IgD-negative memory B cell (primary cell): ENCODE measurements around the gene RSRC1. TPM values are rescaled to one million over a fixed set of nuclear protein-coding genes. Genes with fewer than 3 reads are reported as not detected.

Source experiments
- H3K27ac Mint-ChIP-seq, 3 donors: one replicate each; pipeline ENCODE4 v1.8.0; 2020 to 2022; ENCODE audit warnings: mild to moderate bottlenecking in 3 of 3, mixed read lengths in 3 of 3, moderate library complexity in 1 of 3
- H3K27me3 Mint-ChIP-seq: one replicate; pipeline ENCODE4 v1.8.0; 2021; ENCODE audit warnings: mixed read lengths
- H3K36me3 Mint-ChIP-seq: one replicate; pipeline ENCODE4 v1.8.0; 2020; ENCODE audit warnings: mild to moderate bottlenecking, mixed read lengths
- H3K4me1 Mint-ChIP-seq, 3 donors: one replicate each; pipeline ENCODE4 v1.8.0; 2020 to 2022; ENCODE audit warnings: mixed read lengths in 3 of 3, mild to moderate bottlenecking in 1 of 3
- H3K4me3 Mint-ChIP-seq, 4 donors: one replicate each; pipeline ENCODE4 v1.8.0; 2020 to 2022; ENCODE audit warnings: mild to moderate bottlenecking in 4 of 4, mixed read lengths in 4 of 4, moderate library complexity in 3 of 4
- H3K9me3 Mint-ChIP-seq, 3 donors: one replicate each; pipeline ENCODE4 v1.8.0; 2020 to 2021; ENCODE audit warnings: mixed read lengths in 3 of 3, mild to moderate bottlenecking in 1 of 3
- polyA plus RNA-seq: library from polyadenylated mRNA; unstranded; fragments of 300-500 nt; fragmentation: Illumina TruSeq; gene quantifications from one replicate; pipeline ENCODE4 v1.2.3, GENCODE V29; 2021

RSRC1 gene
- polyA plus RNA-seq, 1 donor from 2014 or later = 42.3 TPM

- H3K4me3 Mint-ChIP-seq = no peak overlapping the region
- H3K4me1 Mint-ChIP-seq = peaks cover 0 to 5% (median under 1%) of the 10 kb centered on the region in 3 donors
- peaks cover 0 to 2% (median 2%) of the 10 kb centered on the region in 3 donors for H3K9me3 Mint-ChIP-seq
- H3K27ac Mint-ChIP-seq = no peak overlapping the region
- H3K27me3 Mint-ChIP-seq = no peaks in the 10 kb centered on the region
- peaks cover 2% of the 10 kb centered on the region for H3K36me3 Mint-ChIP-seq
Measured at GRCh38 chr3:158419820-158420653, 310.1 kb downstream of the RSRC1 start.

GRCh38 chr3:158420654-158421396 lies 310.9 kb downstream of the RSRC1 start:
- no peak overlapping the region for H3K4me3 Mint-ChIP-seq
- H3K27ac Mint-ChIP-seq = peak overlapping the region in 1 of 3 donors; percentile 67
- peaks cover 2% of the 10 kb centered on the region for H3K36me3 Mint-ChIP-seq
- H3K4me1 Mint-ChIP-seq = peaks cover 0 to 5% (median 0%) of the 10 kb centered on the region in 3 donors
- no peaks in the 10 kb centered on the region for H3K27me3 Mint-ChIP-seq
- peaks cover 0 to 2% (median 2%) of the 10 kb centered on the region in 3 donors for H3K9me3 Mint-ChIP-seq

GRCh38 chr3:158430448-158430847 lies 320.6 kb downstream of the RSRC1 start:
- no peak overlapping the region for H3K4me3 Mint-ChIP-seq
- H3K27ac Mint-ChIP-seq = no peak overlapping the region
- H3K4me1 Mint-ChIP-seq = peaks cover 0 to 1% (median 0%) of the 10 kb centered on the region in 3 donors
- no peaks in the 10 kb centered on the region for H3K9me3 Mint-ChIP-seq
- peaks cover 2% of the 10 kb centered on the region for H3K36me3 Mint-ChIP-seq
- H3K27me3 Mint-ChIP-seq = no peaks in the 10 kb centered on the region

GRCh38 chr3:158430968-158431367 lies 321.1 kb downstream of the RSRC1 start:
- Mint-ChIP-seq H3K9me3 (no peaks in the 10 kb centered on the region), H3K27me3 (no peaks in the 10 kb centered on the region), H3K27ac (no peak overlapping the region), H3K36me3 (peaks cover 2% of the 10 kb centered on the region), H3K4me1 (peaks cover 0 to 1% (median 0%) of the 10 kb centered on the region in 3 donors), H3K4me3 (no peak overlapping the region)

- H3K27me3 Mint-ChIP-seq = no peaks in the 10 kb centered on the region
- no peaks in the 10 kb centered on the region for H3K9me3 Mint-ChIP-seq
- peaks cover 2% of the 10 kb centered on the region for H3K36me3 Mint-ChIP-seq
- no peaks in the 10 kb centered on the region for H3K4me1 Mint-ChIP-seq
- H3K4me3 Mint-ChIP-seq = no peak overlapping the region
- no peak overlapping the region for H3K27ac Mint-ChIP-seq
Measured at GRCh38 chr3:158431829-158432228, 321.9 kb downstream of the RSRC1 start.

GRCh38 chr3:158434412-158435038 lies 324.6 kb downstream of the RSRC1 start:
- H3K4me1 Mint-ChIP-seq = no peaks in the 10 kb centered on the region
- no peak overlapping the region for H3K4me3 Mint-ChIP-seq
- H3K36me3 Mint-ChIP-seq = peaks cover 3% of the 10 kb centered on the region
- H3K27me3 Mint-ChIP-seq = no peaks in the 10 kb centered on the region
- no peak overlapping the region for H3K27ac Mint-ChIP-seq
- H3K9me3 Mint-ChIP-seq = no peaks in the 10 kb centered on the region

- Mint-ChIP-seq H3K27ac (no peak overlapping the region), H3K36me3 (peaks cover 5% of the 10 kb centered on the region), H3K4me1 (peaks cover 0 to 2% (median 0%) of the 10 kb centered on the region in 3 donors), H3K27me3 (no peaks in the 10 kb centered on the region), H3K4me3 (no peak overlapping the region), H3K9me3 (peaks cover 0 to 3% (median 3%) of the 10 kb centered on the region in 3 donors)
Measured at GRCh38 chr3:158443632-158444031, 333.7 kb downstream of the RSRC1 start.

GRCh38 chr3:158447408-158447807 lies 337.5 kb downstream of the RSRC1 start:
- peaks cover 0 to 3% (median 3%) of the 10 kb centered on the region in 3 donors for H3K9me3 Mint-ChIP-seq

GRCh38 chr3:158451405-158452055 lies 341.6 kb downstream of the RSRC1 start:
- Mint-ChIP-seq H3K4me1 (peaks cover 6 to 10% (median 10%) of the 10 kb centered on the region in 3 donors), H3K36me3 (no peaks in the 10 kb centered on the region), H3K9me3 (no peaks in the 10 kb centered on the region), H3K4me3 (no peak overlapping the region), H3K27ac (no peak overlapping the region), H3K27me3 (no peaks in the 10 kb centered on the region)

More at GRCh38 chr3:158447408-158447807, 337.5 kb downstream of the RSRC1 start:
- Mint-ChIP-seq H3K4me1 (peaks cover 8 to 10% (median 10%) of the 10 kb centered on the region in 3 donors), H3K4me3 (no peak overlapping the region), H3K36me3 (peaks cover 5% of the 10 kb centered on the region), H3K27me3 (no peaks in the 10 kb centered on the region), H3K27ac (no peak overlapping the region)

GRCh38 chr3:158452334-158452733 lies 342.4 kb downstream of the RSRC1 start:
- no peaks in the 10 kb centered on the region for H3K27me3 Mint-ChIP-seq
- H3K4me1 Mint-ChIP-seq = peaks cover 6 to 10% (median 10%) of the 10 kb centered on the region in 3 donors
- H3K4me3 Mint-ChIP-seq = no peak overlapping the region
- H3K36me3 Mint-ChIP-seq = no peaks in the 10 kb centered on the region
- peaks cover 0 to 3% (median 0%) of the 10 kb centered on the region in 3 donors for H3K9me3 Mint-ChIP-seq
- H3K27ac Mint-ChIP-seq = no peak overlapping the region

- H3K4me3 Mint-ChIP-seq = no peak overlapping the region
- H3K4me1 Mint-ChIP-seq = peaks cover 6 to 10% (median 10%) of the 10 kb centered on the region in 3 donors
- H3K36me3 Mint-ChIP-seq = no peaks in the 10 kb centered on the region
- H3K27me3 Mint-ChIP-seq = no peaks in the 10 kb centered on the region
- no peak overlapping the region for H3K27ac Mint-ChIP-seq
- peaks cover 0 to 4% (median 0%) of the 10 kb centered on the region in 3 donors for H3K9me3 Mint-ChIP-seq
Measured at GRCh38 chr3:158453004-158453403, 343.1 kb downstream of the RSRC1 start.

GRCh38 chr3:158453865-158454264 lies 344.0 kb downstream of the RSRC1 start:
- no peak overlapping the region for H3K4me3 Mint-ChIP-seq
- no peaks in the 10 kb centered on the region for H3K27me3 Mint-ChIP-seq
- H3K9me3 Mint-ChIP-seq = peaks cover 0 to 4% (median 0%) of the 10 kb centered on the region in 3 donors
- H3K36me3 Mint-ChIP-seq = no peaks in the 10 kb centered on the region
- H3K27ac Mint-ChIP-seq = no peak overlapping the region
- peaks cover 6 to 10% (median 10%) of the 10 kb centered on the region in 3 donors for H3K4me1 Mint-ChIP-seq

GRCh38 chr3:158455406-158455805 lies 345.5 kb downstream of the RSRC1 start:
- H3K27me3 Mint-ChIP-seq = no peaks in the 10 kb centered on the region

GRCh38 chr3:158456114-158456513 lies 346.2 kb downstream of the RSRC1 start:
- peaks cover 0 to 4% (median 0%) of the 10 kb centered on the region in 3 donors for H3K9me3 Mint-ChIP-seq
- peaks cover 4% of the 10 kb centered on the region for H3K36me3 Mint-ChIP-seq
- no peak overlapping the region for H3K4me3 Mint-ChIP-seq
- H3K4me1 Mint-ChIP-seq = peaks cover 6 to 8% (median 7%) of the 10 kb centered on the region in 3 donors
- H3K27ac Mint-ChIP-seq = no peak overlapping the region
- H3K27me3 Mint-ChIP-seq = no peaks in the 10 kb centered on the region

More at GRCh38 chr3:158455406-158455805, 345.5 kb downstream of the RSRC1 start:
- H3K27ac Mint-ChIP-seq = no peak overlapping the region
- no peaks in the 10 kb centered on the region for H3K36me3 Mint-ChIP-seq
- peaks cover 6 to 10% (median 7%) of the 10 kb centered on the region in 3 donors for H3K4me1 Mint-ChIP-seq
- no peak overlapping the region for H3K4me3 Mint-ChIP-seq
- H3K9me3 Mint-ChIP-seq = peaks cover 0 to 4% (median 0%) of the 10 kb centered on the region in 3 donors
